ENCODE measurements around the gene SLC25A4.

DNA sequence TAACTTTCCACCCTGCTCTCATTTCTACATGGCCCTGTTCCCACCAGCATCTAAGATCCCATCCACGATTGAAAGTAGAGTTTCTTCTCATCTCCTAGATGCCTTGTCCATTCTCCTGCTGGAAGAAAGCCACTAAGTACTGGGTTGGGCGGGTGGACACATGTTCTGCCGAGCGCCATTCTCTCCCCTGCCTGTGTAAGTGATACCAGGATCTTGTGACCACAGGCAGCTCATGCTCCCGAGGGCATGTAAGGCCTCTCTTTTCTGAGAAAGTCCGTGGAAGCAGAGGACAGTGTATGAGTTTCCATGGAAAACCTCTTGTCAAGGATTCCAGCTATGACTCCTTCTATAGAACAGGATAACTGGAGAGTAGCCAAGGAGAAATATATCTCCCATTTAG lies 3.3 kb upstream of the SLC25A4 start:
- no peak for TF ChIP-seq POLR2A (IDR thresholded peaks at IDR 0.05)
- TF ChIP-seq, protein P1, sequence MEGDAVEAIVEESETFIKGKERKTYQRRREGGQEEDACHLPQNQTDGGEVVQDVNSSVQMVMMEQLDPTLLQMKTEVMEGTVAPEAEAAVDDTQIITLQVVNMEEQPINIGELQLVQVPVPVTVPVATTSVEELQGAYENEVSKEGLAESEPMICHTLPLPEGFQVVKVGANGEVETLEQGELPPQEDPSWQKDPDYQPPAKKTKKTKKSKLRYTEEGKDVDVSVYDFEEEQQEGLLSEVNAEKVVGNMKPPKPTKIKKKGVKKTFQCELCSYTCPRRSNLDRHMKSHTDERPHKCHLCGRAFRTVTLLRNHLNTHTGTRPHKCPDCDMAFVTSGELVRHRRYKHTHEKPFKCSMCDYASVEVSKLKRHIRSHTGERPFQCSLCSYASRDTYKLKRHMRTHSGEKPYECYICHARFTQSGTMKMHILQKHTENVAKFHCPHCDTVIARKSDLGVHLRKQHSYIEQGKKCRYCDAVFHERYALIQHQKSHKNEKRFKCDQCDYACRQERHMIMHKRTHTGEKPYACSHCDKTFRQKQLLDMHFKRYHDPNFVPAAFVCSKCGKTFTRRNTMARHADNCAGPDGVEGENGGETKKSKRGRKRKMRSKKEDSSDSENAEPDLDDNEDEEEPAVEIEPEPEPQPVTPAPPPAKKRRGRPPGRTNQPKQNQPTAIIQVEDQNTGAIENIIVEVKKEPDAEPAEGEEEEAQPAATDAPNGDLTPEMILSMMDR (IDR thresholded peaks at IDR 0.05) = no peak

Measured in Peyer's patch (tissue), 4 donors.